Astrocyte (in vitro differentiated cells and primary cell): Measurements from ENCODE around the gene MEAK7. TPM values are rescaled to one million over a fixed set of nuclear protein-coding genes. Genes with fewer than 3 reads are reported as not detected.

Source experiments
- DNase-seq: peaks from one replicate; pipeline ENCODE4 v3.0.0-alpha.2; 2010; ENCODE audit warnings: low read depth
- FAIRE-seq: peaks from 2 replicates; lab custom pipeline; 2011; peaks lifted over from hg19 to GRCh38; lab: Jason Lieb, UNC
- H2AFZ ChIP-seq: 2 replicates; pipeline ENCODE4 v1.6.0; 2012; ENCODE audit warnings: low read depth, low read length, inconsistent platforms
- H3K27ac ChIP-seq: 2 replicates; pipeline ENCODE4 v1.5.1; 2011; ENCODE audit warnings: low read depth, low read length, inconsistent platforms
- H3K27me3 ChIP-seq: 2 replicates; pipeline ENCODE4 v1.6.0; 2011; ENCODE audit warnings: low read length, inconsistent platforms; ENCODE audit not compliant: insufficient read depth
- H3K36me3 ChIP-seq: 2 replicates; pipeline ENCODE4 v1.5.1; 2011; ENCODE audit warnings: low read length, inconsistent platforms; ENCODE audit not compliant: insufficient read depth
- H3K4me1 ChIP-seq: 2 replicates; pipeline ENCODE4 v1.5.1; 2011; ENCODE audit warnings: low read length, inconsistent platforms; ENCODE audit not compliant: insufficient read depth
- H3K4me2 ChIP-seq: 2 replicates; pipeline ENCODE4 v1.6.0; 2012; ENCODE audit warnings: low read length, inconsistent platforms
- H3K4me3 ChIP-seq: 2 replicates; pipeline ENCODE4 v1.5.1; 2011; ENCODE audit warnings: low read depth, mild to moderate bottlenecking, low read length, inconsistent platforms; ENCODE audit not compliant: insufficient read depth
- H3K79me2 ChIP-seq: 2 replicates; pipeline ENCODE4 v1.6.0; 2012; ENCODE audit warnings: mild to moderate bottlenecking, low read length, inconsistent platforms; ENCODE audit not compliant: insufficient read depth
- H3K9ac ChIP-seq: 2 replicates; pipeline ENCODE4 v1.6.0; 2012; ENCODE audit warnings: mild to moderate bottlenecking, low read length, inconsistent platforms
- H3K9me3 ChIP-seq: 2 replicates; pipeline ENCODE4 v1.5.1; 2012; ENCODE audit warnings: low read depth, mild to moderate bottlenecking, low read length, inconsistent platforms; ENCODE audit not compliant: insufficient read depth
- H4K20me1 ChIP-seq: 2 replicates; pipeline ENCODE4 v1.6.0; 2012; ENCODE audit warnings: low read length, inconsistent platforms; ENCODE audit not compliant: insufficient read depth
- H3K27ac Mint-ChIP-seq: one replicate; pipeline ENCODE4 v1.8.0; 2021; ENCODE audit warnings: mild to moderate bottlenecking, mixed read lengths; ENCODE audit not compliant: unreplicated experiment
- H3K27me3 Mint-ChIP-seq: one replicate; pipeline ENCODE4 v1.8.0; 2021; ENCODE audit warnings: low read depth, mixed read lengths; ENCODE audit not compliant: unreplicated experiment
- H3K36me3 Mint-ChIP-seq: one replicate; pipeline ENCODE4 v1.8.0; 2021; ENCODE audit warnings: low read depth, mixed read lengths; ENCODE audit not compliant: unreplicated experiment
- H3K4me1 Mint-ChIP-seq: one replicate; pipeline ENCODE4 v1.8.0; 2021; ENCODE audit warnings: low read depth, mixed read lengths; ENCODE audit not compliant: unreplicated experiment
- H3K4me3 Mint-ChIP-seq: one replicate; pipeline ENCODE4 v1.8.0; 2021; ENCODE audit warnings: mild to moderate bottlenecking, moderate library complexity, mixed read lengths; ENCODE audit not compliant: unreplicated experiment
- H3K9me3 Mint-ChIP-seq: one replicate; pipeline ENCODE4 v1.8.0; 2021; ENCODE audit warnings: mild to moderate bottlenecking, mixed read lengths; ENCODE audit not compliant: unreplicated experiment
- CTCF ChIP-seq: IDR thresholded peaks from 2 replicates; pipeline ENCODE4 v1.5.1; 2011; ENCODE audit warnings: low read depth, mild to moderate bottlenecking, inconsistent platforms, low read length, moderate library complexity; ENCODE audit not compliant: insufficient read depth
- EZH2 ChIP-seq: IDR thresholded peaks from 2 replicates; pipeline ENCODE4 v1.6.1; 2012; ENCODE audit warnings: mild to moderate bottlenecking, low read length, inconsistent platforms; ENCODE audit not compliant: insufficient read depth
- total RNA-seq: library from RNA; stranded (reverse); gene quantifications from 2 replicates; pipeline ENCODE4 v1.2.1, GENCODE V29; 2021

Gene MEAK7
- total RNA-seq, 1 donor from 2014 or later: 41.3 TPM

- peaks cover 29% of the 10 kb centered on the region for H3K4me1 Mint-ChIP-seq
- FAIRE-seq (no peak), DNase-seq (peak; percentile 31)
- Histone ChIP-seq H3K79me2 (peaks cover 41% of the 10 kb centered on the region), H3K36me3 (peaks cover 5% of the 10 kb centered on the region), H3K9me3 (no peaks in the 10 kb centered on the region), H3K27ac (peak overlapping the region; percentile 93), H3K4me2 (peak overlapping the region; percentile 97), H3K27me3 (no peaks in the 10 kb centered on the region), H3K4me3 (peak overlapping the region; percentile 73), H2AFZ (peak overlapping the region; percentile 80), H4K20me1 (peaks cover 11% of the 10 kb centered on the region), H3K4me1 (peaks cover 45% of the 10 kb centered on the region), H3K9ac (peak overlapping the region; percentile 88)
- peak overlapping the region; percentile 86 for H3K27ac Mint-ChIP-seq
- peaks cover 4% of the 10 kb centered on the region for H3K36me3 Mint-ChIP-seq
- no peak for TF ChIP-seq CTCF
- no peak for TF ChIP-seq EZH2
- no peaks in the 10 kb centered on the region for H3K27me3 Mint-ChIP-seq
- H3K4me3 Mint-ChIP-seq: peak overlapping the region; percentile 89
- H3K9me3 Mint-ChIP-seq: no peaks in the 10 kb centered on the region
These were observed 586 bp downstream of the MEAK7 start for GRCh38 chr16:84503751-84504395.

- Histone ChIP-seq H3K36me3 (peaks cover 8% of the 10 kb centered on the region), H3K4me2 (peak overlapping the region; percentile 97), H3K79me2 (peaks cover 42% of the 10 kb centered on the region), H3K27me3 (no peaks in the 10 kb centered on the region), H3K4me1 (peaks cover 45% of the 10 kb centered on the region), H3K9me3 (no peaks in the 10 kb centered on the region), H4K20me1 (peaks cover 14% of the 10 kb centered on the region), H2AFZ (no peak overlapping the region), H3K9ac (no peak overlapping the region), H3K27ac (peak overlapping the region; percentile 18), H3K4me3 (no peak overlapping the region)
- TF ChIP-seq CTCF (no peak), EZH2 (no peak)
- Mint-ChIP-seq H3K4me1 (peaks cover 30% of the 10 kb centered on the region), H3K36me3 (peaks cover 6% of the 10 kb centered on the region), H3K4me3 (no peak overlapping the region), H3K9me3 (no peaks in the 10 kb centered on the region), H3K27me3 (no peaks in the 10 kb centered on the region), H3K27ac (no peak overlapping the region)
- DNase-seq (peak; percentile 14), FAIRE-seq (no peak)
These were observed 1.9 kb downstream of the MEAK7 start for GRCh38 chr16:84502581-84502980.

DNA sequence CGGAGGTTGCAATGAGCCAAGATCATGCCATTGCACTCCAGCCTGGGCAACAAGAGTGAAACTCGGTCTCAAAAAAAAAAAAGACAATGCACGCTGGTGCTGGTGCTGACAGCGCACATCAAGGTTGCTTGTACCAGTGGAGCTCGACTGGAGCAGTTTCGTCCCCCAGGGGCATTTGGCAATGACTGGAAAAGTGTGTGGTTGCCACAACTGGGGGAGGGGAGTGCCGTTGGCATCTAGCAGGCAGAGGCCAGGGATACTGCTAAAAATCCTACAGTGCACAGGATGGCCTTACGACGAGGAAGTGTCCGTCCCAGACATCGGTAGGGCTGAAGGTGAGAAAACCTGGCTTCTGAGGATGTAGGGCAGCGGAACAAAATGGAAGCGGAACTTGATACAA, 2.4 kb downstream of the MEAK7 start:
- DNase-seq (no peak), FAIRE-seq (no peak)
- Histone ChIP-seq H3K9ac (no peak overlapping the region), H3K4me1 (peaks cover 45% of the 10 kb centered on the region), H3K4me2 (peak overlapping the region; percentile 97), H3K79me2 (peaks cover 42% of the 10 kb centered on the region), H3K27ac (peak overlapping the region; percentile 18), H3K4me3 (no peak overlapping the region), H4K20me1 (peaks cover 14% of the 10 kb centered on the region), H2AFZ (no peak overlapping the region), H3K27me3 (no peaks in the 10 kb centered on the region), H3K36me3 (peaks cover 13% of the 10 kb centered on the region), H3K9me3 (no peaks in the 10 kb centered on the region)
- TF ChIP-seq CTCF (no peak), EZH2 (no peak)
- Mint-ChIP-seq H3K9me3 (no peaks in the 10 kb centered on the region), H3K4me3 (peak overlapping the region; percentile 54), H3K4me1 (peaks cover 30% of the 10 kb centered on the region), H3K36me3 (peaks cover 8% of the 10 kb centered on the region), H3K27me3 (no peaks in the 10 kb centered on the region), H3K27ac (no peak overlapping the region)
